ENCODE measurements around the gene GRN.
A peak's percentile ranks its signal among the peaks of the same experiment; 100 is the strongest.
"Not testable (repeated sequence)": the region's sequence is repeated elsewhere in the genome, so short reads cannot be mapped to it uniquely, and the experiment has no call there.

The GRN gene

DNA sequence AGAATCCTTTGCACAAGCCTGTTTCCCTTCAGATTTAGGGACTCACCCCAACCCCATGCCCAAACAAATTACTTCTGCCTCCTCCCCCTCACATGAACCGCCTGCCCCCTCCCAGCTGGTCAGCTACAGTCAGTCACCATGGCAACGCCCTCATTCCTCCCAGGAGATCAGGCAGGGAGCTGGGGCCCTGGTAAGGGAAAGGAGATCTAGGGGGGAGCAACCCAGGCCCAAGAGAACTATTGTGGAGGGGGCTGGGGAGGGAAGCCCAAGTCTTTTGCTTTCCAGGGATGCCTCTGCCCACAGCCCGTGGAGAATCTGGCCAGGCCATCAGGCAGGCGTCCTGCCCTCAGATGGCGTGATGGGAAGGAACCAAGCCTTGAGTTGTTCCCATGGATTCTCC, 15.7 kb downstream of the GRN start:
- DNase-seq (ENCODE audit: low read depth in 1 of 2, low spot score in 1 of 2) = no peak

DNA sequence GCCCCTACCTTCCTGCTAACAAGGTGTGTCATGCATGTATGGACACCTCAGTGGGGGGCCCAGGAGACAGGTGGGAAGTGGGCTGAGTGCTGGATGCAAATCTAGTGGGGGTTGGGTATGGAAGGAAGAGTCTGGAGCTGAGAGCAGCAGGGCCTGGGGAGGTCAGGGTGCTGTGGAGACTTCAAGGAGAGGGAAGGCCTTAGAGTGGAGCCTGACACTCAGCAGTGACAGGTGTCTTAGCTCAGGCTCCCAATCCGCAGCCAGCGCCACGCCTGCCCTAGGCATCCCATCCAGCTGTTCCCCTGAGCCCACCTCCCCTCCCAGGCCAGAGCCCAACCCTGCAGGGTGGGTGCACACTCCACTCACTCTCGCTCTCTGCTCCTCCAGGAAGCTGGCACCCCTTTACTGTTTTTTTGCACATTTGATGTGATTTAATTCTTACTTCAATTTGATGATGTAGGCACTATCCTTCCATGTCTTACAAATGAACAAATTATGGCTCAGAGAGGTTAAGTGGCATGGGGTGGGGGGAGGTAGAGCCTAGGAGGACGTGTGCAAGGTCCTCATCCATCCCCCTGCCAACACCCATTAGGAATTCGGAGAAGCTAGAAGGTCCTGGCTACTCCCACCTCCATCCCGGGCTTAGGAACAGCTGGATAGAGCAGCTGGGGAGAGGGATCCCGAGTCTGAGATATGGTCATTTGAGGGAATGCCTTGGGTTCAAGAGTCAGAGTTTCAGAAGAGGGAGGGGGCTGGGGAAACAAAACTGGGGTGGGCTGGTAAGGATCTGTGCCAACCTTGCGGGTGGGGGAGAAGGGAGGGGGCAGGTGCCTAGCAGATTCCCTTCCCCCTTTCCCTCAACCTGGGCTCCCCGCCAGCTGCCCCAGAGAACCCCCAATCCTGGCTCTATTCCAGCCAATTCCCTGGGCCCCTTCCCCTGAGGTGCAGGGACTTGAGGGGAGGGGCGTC, 16.5 kb downstream of the GRN start:
- no peak for DNase-seq (ENCODE audit: low read depth in 1 of 2, low spot score in 1 of 2)

DNA sequence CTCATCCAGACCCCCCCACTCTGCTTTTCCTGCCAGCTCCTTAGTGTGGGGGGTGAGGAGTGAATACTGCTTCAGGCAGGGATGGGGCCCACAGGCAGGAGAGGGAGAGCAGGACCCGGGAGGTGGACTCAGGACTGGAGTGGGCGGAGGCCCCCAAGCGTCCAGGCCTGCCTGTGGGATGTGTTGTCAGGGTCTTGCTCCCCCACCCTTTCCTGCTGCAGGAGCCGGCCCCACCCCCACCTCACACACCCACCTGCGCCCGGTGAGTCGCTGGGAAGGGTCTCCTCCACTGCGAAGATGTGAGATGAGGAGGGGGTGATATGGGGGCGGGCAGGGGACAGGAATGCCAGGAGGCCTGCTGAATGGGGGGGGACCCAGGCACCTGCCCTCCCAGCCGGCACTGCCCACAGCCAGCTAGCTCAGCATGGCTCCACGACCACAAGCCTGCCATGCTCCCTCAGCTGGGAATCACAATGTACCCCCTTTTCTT, 17.4 kb downstream of the GRN start:
- no peak for DNase-seq (ENCODE audit: low read depth in 1 of 2, low spot score in 1 of 2)

DNA sequence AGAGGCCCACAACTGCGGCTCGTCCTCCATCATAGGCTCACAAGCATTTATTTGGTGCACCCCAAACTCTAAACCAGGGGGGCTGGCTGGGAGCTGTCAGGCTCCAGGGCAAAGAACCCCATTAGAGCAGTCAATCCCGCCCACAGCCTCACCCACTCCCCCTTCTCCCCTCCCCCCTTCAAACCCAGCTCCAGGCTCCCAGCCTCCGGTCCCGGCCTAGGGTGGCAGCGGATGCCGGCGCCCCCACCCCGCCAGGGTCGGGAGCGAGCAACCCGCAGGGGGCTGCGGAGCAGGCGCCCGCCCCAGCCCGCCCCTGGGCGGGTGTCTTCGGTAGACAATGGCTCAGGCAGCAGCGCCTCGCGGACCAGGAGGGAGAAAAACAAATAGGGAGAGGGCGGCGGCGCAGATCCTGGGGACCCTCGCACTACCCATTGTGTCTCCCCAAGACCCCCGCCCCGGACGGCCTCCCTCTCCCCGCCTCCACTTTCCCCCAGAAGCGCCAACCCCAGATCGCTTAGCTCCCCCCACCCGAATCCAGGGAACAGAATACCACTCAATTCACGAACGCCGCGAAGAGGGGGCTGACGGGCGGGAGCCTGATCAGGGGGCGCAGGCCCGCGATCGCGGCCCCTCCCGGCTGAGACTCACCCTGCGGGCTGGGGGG, 18.0 kb downstream of the GRN start:
- no peak for DNase-seq (ENCODE audit: low read depth in 1 of 2, low spot score in 1 of 2)

DNA sequence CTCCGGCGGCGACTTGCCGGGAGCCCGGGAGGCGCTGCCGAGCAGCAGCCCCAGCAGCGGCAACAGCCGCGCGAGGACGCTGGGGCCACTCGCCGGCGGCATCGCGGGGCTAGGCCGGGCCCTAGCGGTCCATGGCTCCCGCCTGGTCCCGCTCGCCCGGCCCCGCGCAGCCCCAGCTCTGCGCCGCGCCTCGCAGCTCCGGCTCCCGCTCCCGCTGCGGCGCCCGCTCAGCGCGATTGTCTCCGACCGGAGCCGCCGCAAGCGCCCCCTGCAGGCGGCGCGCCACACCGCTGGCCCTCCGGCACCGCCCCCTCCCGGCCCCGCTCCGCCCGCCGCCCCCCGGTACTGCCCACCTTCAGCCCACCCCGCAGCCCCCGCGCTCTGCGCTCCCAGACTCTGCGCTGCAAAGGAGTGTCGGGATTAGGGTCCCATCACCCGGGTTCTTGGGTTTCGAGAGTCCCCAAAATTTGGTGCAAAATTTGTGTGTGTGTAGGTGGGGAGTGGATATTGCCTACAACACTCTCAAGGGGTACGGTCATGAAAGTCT, 18.6 kb downstream of the GRN start, which contains the start of gene FAM171A2:
Gene FAM171A2 (minus strand): TSS at position 241 of the 547 bp plus-strand sequence. CDS start 139 bp downstream, at position 102.
- DNase-seq (ENCODE audit: low read depth in 1 of 2, low spot score in 1 of 2) = peak; percentile 24 to 41

DNA sequence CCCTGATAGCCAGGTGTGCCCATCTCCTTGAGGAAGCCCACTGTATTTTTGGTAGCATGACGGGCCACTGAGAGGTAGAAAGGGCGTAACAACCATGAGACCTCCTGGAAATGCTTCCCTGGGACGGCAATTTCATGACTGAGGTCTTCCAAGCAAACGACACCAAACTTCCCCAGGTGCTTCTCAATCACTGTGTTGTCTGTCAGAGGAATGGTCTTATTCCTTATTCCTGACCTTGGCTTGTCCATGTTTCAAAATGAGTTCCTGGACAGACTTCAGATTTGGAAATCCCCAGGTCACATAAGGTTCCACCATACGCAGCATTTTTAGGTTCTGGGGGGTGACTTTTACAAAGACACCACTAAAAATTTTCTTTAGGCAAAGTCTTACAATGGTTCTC, 19.9 kb downstream of the GRN start:
- DNase-seq (ENCODE audit: low read depth in 1 of 2, low spot score in 1 of 2) = not testable (repeated sequence)

DNA sequence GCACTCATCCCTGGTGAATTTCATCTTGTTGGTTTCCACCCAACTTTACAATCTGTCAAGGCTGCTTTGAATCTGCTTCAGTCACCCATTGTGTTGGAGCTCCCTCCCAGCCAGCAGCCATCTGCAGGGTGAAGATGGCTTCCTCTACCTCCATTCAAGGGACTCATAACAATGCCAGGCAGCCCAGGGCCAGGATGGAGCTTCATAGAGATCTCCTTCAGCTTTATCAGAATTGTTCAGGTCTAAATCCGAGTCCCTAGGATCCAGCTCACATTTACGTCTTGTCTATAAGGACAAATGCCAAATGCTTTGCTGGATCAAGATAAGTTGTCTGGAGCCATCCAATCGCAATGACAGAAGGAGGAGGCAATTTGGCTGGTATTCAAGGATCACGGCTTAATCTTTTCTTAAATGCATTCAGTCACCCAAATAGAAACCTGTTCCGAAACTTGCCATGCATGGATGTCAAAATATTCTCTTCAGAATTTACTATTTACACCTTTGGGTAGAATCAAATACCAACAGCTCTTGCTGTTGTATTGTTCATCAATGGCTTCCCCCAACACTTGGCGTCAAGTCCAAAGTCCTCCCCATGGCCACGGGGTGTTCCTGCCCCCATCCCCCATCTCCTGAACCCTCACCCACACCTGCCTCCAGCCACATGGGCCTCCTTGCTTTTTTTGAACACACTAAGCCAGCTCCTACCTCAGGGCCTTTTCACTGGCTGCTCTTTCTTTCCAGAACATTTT, 22.3 kb downstream of the GRN start:
- no peak for DNase-seq (ENCODE audit: low read depth in 1 of 2, low spot score in 1 of 2)

DNA sequence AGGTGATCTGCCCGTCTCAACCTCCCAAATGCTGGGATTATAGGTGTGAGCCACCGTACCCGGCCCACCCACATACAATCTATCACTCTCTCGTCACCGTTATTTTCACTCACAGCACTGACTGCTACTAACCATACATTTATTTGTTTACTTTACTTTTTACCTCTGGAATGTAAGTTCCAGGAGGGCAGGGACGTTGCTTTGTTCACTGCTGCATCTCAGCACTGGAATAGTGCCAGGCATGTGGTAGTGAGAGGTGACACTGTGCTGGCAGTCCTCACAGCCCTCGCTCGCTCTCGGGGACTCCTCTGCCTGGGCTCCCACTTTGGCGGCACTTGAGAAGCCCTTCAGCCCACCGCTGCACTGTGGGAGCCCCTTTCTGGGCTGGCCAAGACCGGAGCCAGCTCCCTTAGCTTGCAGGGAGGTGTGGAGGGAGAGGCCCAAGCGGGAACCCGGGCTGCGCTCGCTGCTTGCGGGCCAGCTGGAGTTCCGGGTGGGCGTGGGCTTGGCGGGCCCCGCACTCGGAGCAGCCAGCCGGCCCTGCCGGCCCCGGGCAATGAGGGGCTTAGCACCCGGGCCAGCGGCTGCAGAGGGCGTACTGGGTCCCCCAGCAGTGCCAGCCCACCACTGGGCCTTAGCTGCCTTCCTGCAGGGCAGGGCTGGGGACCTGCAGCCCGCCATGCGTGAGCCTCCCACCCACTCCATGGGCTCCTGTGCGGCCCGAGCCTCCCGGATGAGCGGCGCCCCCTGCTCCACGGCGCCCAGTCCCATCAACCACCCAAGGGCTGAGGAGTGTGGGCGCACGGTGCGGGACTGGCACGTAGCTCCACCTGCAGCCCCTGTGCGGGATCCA, 23.5 kb downstream of the GRN start:
- DNase-seq (ENCODE audit: low read depth in 1 of 2, low spot score in 1 of 2) = not testable (repeated sequence)

DNA sequence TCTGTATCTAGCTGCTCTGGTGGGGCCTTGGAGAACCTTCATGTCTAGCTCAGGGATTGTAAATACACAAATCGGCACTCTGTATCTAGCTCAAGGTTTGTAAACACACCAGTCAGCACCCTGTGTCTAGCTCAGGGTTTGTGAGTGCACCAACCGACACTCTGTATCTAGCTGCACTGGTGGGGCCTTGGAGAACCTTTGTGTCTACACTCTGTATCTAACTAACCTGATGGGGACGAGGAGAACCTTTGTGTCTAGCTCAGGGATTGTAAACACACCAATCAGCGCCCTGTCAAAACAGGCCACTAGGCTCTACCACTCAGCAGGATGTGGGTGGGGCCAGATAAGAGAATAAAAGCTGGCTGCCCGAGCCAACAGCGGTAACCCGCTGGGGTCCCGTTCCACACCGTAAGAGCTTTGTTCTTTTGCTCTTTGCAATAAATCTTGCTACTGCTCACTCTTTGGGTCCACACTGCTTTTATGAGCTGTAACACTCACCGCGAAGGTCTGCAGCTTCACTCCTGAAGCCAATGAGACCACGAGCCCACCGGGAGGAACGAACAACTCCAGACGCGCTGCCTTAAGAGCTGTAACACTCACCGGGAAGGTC, 24.4 kb downstream of the GRN start:
- not testable (repeated sequence) for DNase-seq (ENCODE audit: low read depth in 1 of 2, low spot score in 1 of 2)

DNA sequence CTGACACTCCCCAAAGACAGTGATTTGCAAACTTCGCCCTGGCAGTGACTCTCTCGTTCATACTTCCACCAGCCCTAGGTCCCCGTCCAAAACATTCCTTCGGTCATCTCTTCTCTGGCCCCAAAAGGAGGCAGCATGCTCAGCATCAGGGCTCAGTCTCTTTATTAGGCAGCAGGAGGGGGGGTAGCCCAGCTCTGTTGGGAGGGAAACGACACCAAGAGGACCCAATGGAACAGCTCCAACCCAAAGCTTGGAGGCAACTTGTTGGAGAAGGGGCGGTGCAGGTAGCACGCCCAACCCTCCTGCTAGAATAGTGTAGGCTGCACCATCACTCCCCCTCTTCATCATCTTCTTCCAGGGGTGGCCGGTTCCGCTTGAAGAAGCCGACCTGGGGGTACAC, 26.9 kb downstream of the GRN start:
- DNase-seq (ENCODE audit: low read depth in 1 of 2, low spot score in 1 of 2) = no peak

DNA sequence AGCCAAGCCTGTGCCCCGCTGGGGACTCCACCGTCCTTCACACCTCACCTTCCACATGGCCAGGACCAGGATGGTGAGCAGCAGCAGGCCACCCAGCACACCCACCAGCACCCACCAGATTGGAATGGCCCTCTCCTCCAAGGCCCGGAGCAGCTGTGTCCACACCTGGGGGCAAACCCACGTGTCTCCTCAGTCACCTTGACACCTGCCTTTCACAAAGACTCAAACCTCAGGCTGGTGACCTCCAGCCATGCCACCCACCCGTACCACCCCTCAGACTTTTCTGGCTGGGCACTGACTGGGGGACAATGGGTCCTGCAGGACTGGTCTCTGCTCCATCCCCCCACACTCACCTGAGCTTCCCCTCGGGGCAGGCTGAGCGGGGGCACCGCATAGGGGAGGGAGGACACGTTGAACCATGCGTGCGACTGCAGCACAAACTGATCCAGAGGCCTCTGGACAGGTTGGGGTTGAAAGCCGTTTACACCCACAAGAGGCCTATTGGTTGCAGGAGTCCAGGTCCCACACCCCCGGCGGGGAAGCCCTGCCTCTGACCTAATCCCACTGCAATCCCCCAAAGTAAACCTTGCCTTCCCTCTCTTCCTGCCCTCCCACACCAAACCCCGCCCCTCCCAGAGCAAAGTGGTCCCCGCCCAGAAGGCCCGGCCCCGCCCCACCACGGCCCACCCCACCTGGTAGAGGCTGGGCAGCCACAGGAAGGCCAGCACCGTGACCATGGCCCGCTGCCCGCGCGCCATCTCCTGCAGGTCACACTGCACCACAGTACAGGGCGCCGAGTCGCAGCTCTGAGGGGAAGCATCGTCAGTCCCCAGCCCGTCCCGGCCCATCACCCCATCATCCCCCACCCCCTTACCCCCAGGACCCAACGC, 29.4 kb downstream of the GRN start:
- no peak for DNase-seq (ENCODE audit: low read depth in 1 of 2, low spot score in 1 of 2)

DNA sequence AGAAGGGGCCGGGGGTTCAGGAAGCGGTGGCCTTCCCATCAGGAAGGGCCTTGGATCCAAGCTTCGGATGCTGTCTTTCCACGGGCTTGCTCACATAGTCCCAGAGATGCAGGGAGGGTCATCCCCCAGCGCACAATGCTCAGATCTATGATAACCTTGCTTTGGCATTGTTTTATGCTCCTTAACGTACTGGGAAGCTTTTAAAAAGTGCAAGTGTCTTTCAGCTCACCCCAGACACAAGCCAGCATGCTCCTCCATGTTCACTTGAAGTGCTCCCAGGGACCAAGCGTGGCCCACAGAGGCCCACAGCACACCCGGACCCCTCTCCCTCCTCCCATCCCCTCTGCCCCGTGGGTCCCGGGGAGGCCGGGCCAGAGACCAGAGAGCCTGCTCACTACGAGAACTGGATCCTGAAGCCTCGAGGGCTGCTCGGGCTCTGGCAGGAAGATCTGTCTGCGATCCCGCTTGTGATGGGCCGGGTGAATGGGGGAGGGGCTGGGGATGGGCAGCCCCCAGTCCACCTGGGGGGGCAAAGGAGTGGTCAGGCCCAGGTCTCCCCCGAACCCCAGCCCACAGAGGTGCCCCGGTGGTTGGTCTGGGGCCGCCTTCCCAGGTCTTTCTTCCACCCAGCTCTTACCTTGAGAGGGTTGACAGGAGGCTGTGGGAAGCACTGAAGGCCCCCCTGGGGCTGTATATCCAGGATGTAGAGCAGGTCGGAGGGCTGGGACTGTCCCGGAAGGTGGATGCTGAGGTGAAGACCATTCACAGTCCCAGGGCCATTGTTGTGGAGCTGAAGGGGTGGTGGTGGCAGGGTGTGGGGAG, 30.3 kb downstream of the GRN start:
- no peak for DNase-seq (ENCODE audit: low read depth in 1 of 2, low spot score in 1 of 2)

DNA sequence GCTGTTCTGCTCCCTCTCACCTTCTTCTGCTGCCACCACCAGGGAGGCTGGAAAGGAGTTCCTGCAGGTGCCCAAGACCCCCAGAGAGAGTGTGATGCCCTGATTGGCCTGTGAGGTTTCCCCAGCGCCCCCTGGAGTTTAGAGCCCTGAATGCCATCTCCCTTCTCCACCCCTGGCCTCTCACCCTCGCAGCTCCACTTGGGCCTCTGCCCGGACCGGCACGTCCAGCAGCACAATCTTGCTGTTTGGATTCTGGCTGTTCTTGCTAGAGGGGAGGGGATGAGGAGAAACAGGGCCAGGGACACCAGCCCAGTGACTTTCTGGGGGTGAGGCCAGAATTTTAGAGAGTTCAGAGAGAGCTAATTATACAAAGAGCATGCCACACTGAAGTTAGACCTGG, 31.0 kb downstream of the GRN start:
- no peak for DNase-seq (ENCODE audit: low read depth in 1 of 2, low spot score in 1 of 2)

DNA sequence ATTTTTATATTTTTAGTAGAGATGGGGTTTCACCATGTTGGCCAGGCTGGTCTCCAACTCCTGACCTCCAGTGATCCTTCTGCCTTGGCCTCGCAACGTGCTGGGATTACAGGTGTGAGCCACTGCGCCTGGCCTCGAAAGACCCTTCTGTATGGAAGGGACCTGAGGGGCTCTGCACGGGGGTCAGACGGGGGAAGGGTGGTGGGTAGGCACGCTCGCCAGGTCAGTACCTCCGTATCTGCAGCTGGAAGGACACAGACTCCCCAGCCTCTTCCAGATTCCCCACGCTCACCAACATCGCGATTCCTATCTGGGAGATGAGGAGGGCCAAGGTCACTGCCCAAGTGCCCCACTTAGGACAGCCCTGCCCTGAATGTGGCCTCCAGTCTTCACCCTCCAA, 31.7 kb downstream of the GRN start:
- DNase-seq (ENCODE audit: low read depth in 1 of 2, low spot score in 1 of 2) = no peak

DNA sequence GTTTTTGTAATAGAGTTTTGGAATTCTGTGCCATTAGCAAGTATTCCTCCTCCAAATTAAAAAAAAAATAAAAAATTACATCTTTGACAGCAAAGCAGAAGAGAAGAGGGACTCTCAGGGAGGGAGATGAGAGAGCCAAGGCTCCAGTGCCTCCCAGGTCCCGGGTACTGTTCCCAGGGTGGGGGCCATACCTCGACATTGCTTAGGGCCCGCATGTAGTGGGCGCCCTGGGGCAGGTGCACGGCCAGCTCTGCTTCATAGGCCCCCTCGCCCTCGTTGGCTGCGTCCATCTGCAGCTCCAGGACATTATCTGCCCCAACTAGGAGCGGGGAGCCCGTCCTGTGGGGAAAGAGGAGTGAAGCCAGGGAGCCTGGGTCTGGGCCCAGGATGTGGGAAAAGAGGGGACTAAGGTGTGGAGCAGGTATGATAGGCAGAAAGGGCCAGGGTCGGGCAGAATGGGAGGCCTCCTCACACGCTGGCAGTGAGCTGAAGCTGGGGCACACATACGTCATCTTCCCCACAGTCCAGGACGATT, 33.1 kb downstream of the GRN start:
- no peak for DNase-seq (ENCODE audit: low read depth in 1 of 2, low spot score in 1 of 2)

DNA sequence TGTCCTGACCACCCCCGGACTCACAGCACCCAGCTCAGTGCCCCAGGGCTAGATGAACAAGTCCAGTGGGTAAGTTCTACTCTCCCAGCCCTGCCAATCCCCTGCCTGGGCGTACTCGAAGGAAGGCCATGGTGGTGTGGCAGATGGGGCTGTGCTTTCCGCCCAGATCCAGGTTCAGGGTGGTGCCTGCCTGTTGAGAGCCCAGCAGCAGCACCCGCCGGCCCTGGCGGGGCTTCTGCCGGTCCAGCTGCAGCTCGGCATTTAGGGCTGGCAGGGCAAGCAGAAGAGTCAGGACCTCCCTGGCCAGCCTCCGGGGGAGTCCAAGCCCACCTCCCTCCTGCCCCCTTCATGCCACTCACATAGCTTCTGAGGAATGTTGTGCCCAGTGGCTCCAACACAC, 34.8 kb downstream of the GRN start:
- DNase-seq (ENCODE audit: low read depth in 1 of 2, low spot score in 1 of 2) = no peak

DNA sequence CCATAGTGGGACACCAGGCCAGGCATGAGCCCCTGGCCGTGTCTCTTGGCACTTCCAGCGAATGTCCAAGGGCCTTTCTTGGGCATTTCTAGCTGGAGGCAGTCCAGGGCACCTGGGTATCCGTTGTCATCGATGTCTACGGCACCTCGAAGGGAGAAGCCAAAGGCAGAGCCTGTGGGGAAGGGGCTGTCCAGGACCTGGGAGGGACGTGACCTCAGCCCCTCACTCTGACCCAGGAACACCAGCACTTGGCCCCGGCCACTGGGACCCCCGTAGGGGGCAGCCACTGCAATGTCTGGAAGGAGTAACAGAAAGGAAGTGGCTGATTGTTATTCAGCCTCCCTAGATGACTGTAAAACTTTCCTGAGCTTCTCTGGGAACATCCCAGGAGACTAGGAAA, 35.7 kb downstream of the GRN start:
- DNase-seq (ENCODE audit: low read depth in 1 of 2, low spot score in 1 of 2) = no peak

All from activated CD4-positive, alpha-beta T cell treated with anti-CD3 and anti-CD28 coated beads, Interleukin-2, amount 50 U/mL, for 24 hours (primary cell).